Neural cell (in vitro differentiated cells): Measurements from ENCODE around the gene SRSF8. TPM values are rescaled to one million over a fixed set of nuclear protein-coding genes. Genes with fewer than 3 reads are reported as not detected.

ENCODE experiments used
- H2AFZ ChIP-seq: fragments of 200-600, 300-800 bp; sonication (generic), shearing (Covaris generic); 2 replicates; pipeline ENCODE4 v1.6.0; 2014; ENCODE audit warnings: low read depth, mild to moderate bottlenecking, antibody characterized with exemption, low read length, moderate library complexity
- H3F3A ChIP-seq: fragments of 200-600 bp; shearing (Covaris generic); 2 replicates; pipeline ENCODE4 v1.6.1; 2016; ENCODE audit warnings: mild to moderate bottlenecking, moderate library complexity, mixed read lengths, antibody characterized with exemption, low read length; ENCODE audit not compliant: insufficient read depth, poor library complexity, severe bottlenecking
- H3K27ac ChIP-seq: fragments of 200-600, 300-800 bp; sonication (generic), shearing (Covaris generic); 2 replicates; pipeline ENCODE4 v1.5.1; 2014; ENCODE audit warnings: mild to moderate bottlenecking, low read length, moderate library complexity
- H3K27me3 ChIP-seq: fragments of 300-800, 200-600 bp; sonication (generic), shearing (Covaris generic); 2 replicates; pipeline ENCODE4 v1.6.0; 2014; ENCODE audit warnings: mild to moderate bottlenecking, low read depth, low read length, moderate library complexity; ENCODE audit not compliant: insufficient read depth
- H3K36me3 ChIP-seq: fragments of 300-800, 200-600 bp; sonication (generic), shearing (Covaris generic); 2 replicates; pipeline ENCODE4 v1.5.1; 2014; ENCODE audit warnings: mild to moderate bottlenecking, antibody characterized with exemption, low read length, moderate library complexity; ENCODE audit not compliant: insufficient read depth
- H3K4me2 ChIP-seq: fragments of 300-800, 200-600 bp; sonication (generic), shearing (Covaris generic); 2 replicates; pipeline ENCODE4 v1.6.0; 2014; ENCODE audit warnings: mild to moderate bottlenecking, low read length
- H3K4me3 ChIP-seq: fragments of 300-800, 200-600 bp; sonication (generic), shearing (Covaris generic); 2 replicates; pipeline ENCODE4 v1.5.1; 2014; ENCODE audit warnings: mild to moderate bottlenecking, low read length, moderate library complexity
- H3K79me2 ChIP-seq: fragments of 200-600 bp; shearing (Covaris generic); replicated peaks from 2 replicates; pipeline ENCODE4 v1.6.0; 2014; ENCODE audit warnings: mild to moderate bottlenecking, low read length, moderate library complexity; ENCODE audit not compliant: insufficient read depth
- H3K9ac ChIP-seq: fragments of 300-800, 200-600 bp; sonication (generic), shearing (Covaris generic); 2 replicates; pipeline ENCODE4 v1.6.1; 2016; ENCODE audit warnings: mild to moderate bottlenecking, low read length, mixed read lengths
- H3K9me2 ChIP-seq: fragments of 200-600 bp; shearing (Covaris generic); 2 replicates; pipeline ENCODE4 v1.6.1; 2016; ENCODE audit warnings: mild to moderate bottlenecking, low read length, mixed read lengths; ENCODE audit not compliant: insufficient read depth
- H3K9me3 ChIP-seq: fragments of 200-600, 300-800 bp; sonication (generic), shearing (Covaris generic); 2 replicates; pipeline ENCODE4 v1.6.1; 2016; ENCODE audit warnings: mild to moderate bottlenecking, mixed run types, low read length, moderate library complexity, mixed read lengths
- H4K20me1 ChIP-seq: fragments of 200-600 bp; shearing (Covaris generic); 2 replicates; pipeline ENCODE4 v1.6.1; 2016; ENCODE audit warnings: mild to moderate bottlenecking, mixed run types; ENCODE audit not compliant: insufficient read depth
- CTCF ChIP-seq: fragments of 450-650 bp; IDR thresholded peaks from 2 replicates; pipeline ENCODE4 v1.5.1; 2014; ENCODE audit warnings: antibody characterized with exemption, mild to moderate bottlenecking, moderate library complexity; ENCODE audit not compliant: poor library complexity, severe bottlenecking
- EP300 ChIP-seq: fragments of 450-650 bp; conservative IDR thresholded peaks from 2 replicates; pipeline ENCODE4 v1.6.1; 2014; ENCODE audit warnings: antibody characterized with exemption, mild to moderate bottlenecking, moderate library complexity; ENCODE audit not compliant: poor library complexity, severe bottlenecking
- EZH2 ChIP-seq: fragments of 200-600, 300-800 bp; shearing (Covaris generic), sonication (generic); IDR thresholded peaks from 2 replicates; pipeline ENCODE4 v1.6.1; 2014; ENCODE audit warnings: antibody characterized with exemption, low read length, borderline replicate concordance, mild to moderate bottlenecking; ENCODE audit not compliant: insufficient read depth, poor library complexity, severe bottlenecking
- MXI1 ChIP-seq: fragments of 450-650 bp; conservative IDR thresholded peaks from 2 replicates; pipeline ENCODE4 v1.6.1; 2014; ENCODE audit warnings: antibody characterized with exemption, mild to moderate bottlenecking; ENCODE audit not compliant: poor library complexity, severe bottlenecking
- POLR2AphosphoS5 ChIP-seq: IDR thresholded peaks from 2 replicates; pipeline ENCODE4 v1.6.1; 2012
- RAD21 ChIP-seq: fragments of 450-650 bp; conservative IDR thresholded peaks from 2 replicates; pipeline ENCODE4 v1.6.1; 2014; ENCODE audit warnings: antibody characterized with exemption, mild to moderate bottlenecking, moderate library complexity
- REST ChIP-seq: IDR thresholded peaks from 2 replicates; pipeline ENCODE4 v1.6.1; 2012; ENCODE audit warnings: borderline replicate concordance
- SMC3 ChIP-seq: fragments of 450-650 bp; conservative IDR thresholded peaks from 2 replicates; pipeline ENCODE4 v1.6.1; 2014; ENCODE audit warnings: antibody characterized with exemption, mild to moderate bottlenecking, moderate library complexity; ENCODE audit not compliant: poor library complexity
- TAF1 ChIP-seq: IDR thresholded peaks from 2 replicates; pipeline ENCODE4 v1.6.1; 2012; ENCODE audit warnings: low read depth
- polyA plus RNA-seq: library from polyadenylated mRNA; depleted of rRNA; stranded (reverse); fragments of >200 nt; gene quantifications from 2 replicates; pipeline ENCODE4 v1.2.3, GENCODE V29; 2014

The SRSF8 gene
- polyA plus RNA-seq, 1 donor from 2014 or later, result 44.6 TPM

- no peak overlapping the region for H3K9ac ChIP-seq
- H3K4me3 ChIP-seq, result no peak overlapping the region
- H3K4me2 ChIP-seq, result no peak overlapping the region
Measured at GRCh38 chr11:95093548-95093947, 26.8 kb downstream of the SRSF8 start.

GRCh38 chr11:95095858-95096587, 29.3 kb downstream of the SRSF8 start:
- no peaks in the 10 kb centered on the region for H4K20me1 ChIP-seq
- H3K4me2 ChIP-seq, result no peak overlapping the region
- no peaks in the 10 kb centered on the region for H3K27me3 ChIP-seq
- no peaks in the 10 kb centered on the region for H3K36me3 ChIP-seq
- no peak overlapping the region for H2AFZ ChIP-seq
- no peak overlapping the region for H3K4me3 ChIP-seq
- H3K9me2 ChIP-seq, result no peaks in the 10 kb centered on the region
- no peaks in the 10 kb centered on the region for H3K9me3 ChIP-seq
- H3K79me2 ChIP-seq, result no peaks in the 10 kb centered on the region
- H3K27ac ChIP-seq, result no peak overlapping the region
- no peak for TF ChIP-seq SMC3
- TF ChIP-seq REST, result no peak
- TF ChIP-seq EP300, result no peak
- no peak for TF ChIP-seq TAF1
- H3F3A ChIP-seq, result no peaks in the 10 kb centered on the region
- no peak overlapping the region for H3K9ac ChIP-seq

More at GRCh38 chr11:95093548-95093947, 26.8 kb downstream of the SRSF8 start:
- no peaks in the 10 kb centered on the region for H3K9me2 ChIP-seq
- no peaks in the 10 kb centered on the region for H4K20me1 ChIP-seq
- H3K79me2 ChIP-seq, result no peaks in the 10 kb centered on the region
- H3K27me3 ChIP-seq, result no peaks in the 10 kb centered on the region
- no peak for TF ChIP-seq RAD21
- no peak for TF ChIP-seq MXI1
- TF ChIP-seq REST, result no peak
- TF ChIP-seq EZH2, result no peak
- no peak for TF ChIP-seq EP300
- no peak for TF ChIP-seq TAF1
- no peak for TF ChIP-seq POLR2AphosphoS5
- no peak for TF ChIP-seq CTCF
- TF ChIP-seq SMC3, result no peak
- no peaks in the 10 kb centered on the region for H3K36me3 ChIP-seq
- no peaks in the 10 kb centered on the region for H3K9me3 ChIP-seq
- H3F3A ChIP-seq, result peaks cover 9% of the 10 kb centered on the region
- H2AFZ ChIP-seq, result no peak overlapping the region
- no peak overlapping the region for H3K27ac ChIP-seq
